ENCODE measurements around the gene WASL.
"Not testable (repeated sequence)": the region's sequence is repeated elsewhere in the genome, so short reads cannot be mapped to it uniquely, and the experiment has no call there.

Gene WASL

GRCh38 chr7:123729218-123729578, 19.6 kb downstream of the WASL start:
- DNase-seq: no peak

- DNase-seq: no peak
These were observed 21.5 kb downstream of the WASL start for GRCh38 chr7:123727071-123727837.

GRCh38 chr7:123725586-123726171, 23.1 kb downstream of the WASL start:
- no peak for DNase-seq

- DNase-seq: no peak
These were observed 24.0 kb downstream of the WASL start for GRCh38 chr7:123724817-123725253.

GRCh38 chr7:123723913-123724312, 24.9 kb downstream of the WASL start:
- DNase-seq: no peak

GRCh38 chr7:123720527-123720926, 28.3 kb downstream of the WASL start:
- DNase-seq: not testable (repeated sequence)

GRCh38 chr7:123719197-123719721, 29.5 kb downstream of the WASL start:
- DNase-seq: no peak

GRCh38 chr7:123718773-123719172, 30.0 kb downstream of the WASL start:
- no peak for DNase-seq

GRCh38 chr7:123717689-123718088, 31.1 kb downstream of the WASL start:
- DNase-seq: no peak

GRCh38 chr7:123716877-123717276, 31.9 kb downstream of the WASL start:
- DNase-seq: no peak

GRCh38 chr7:123715799-123716198, 33.0 kb downstream of the WASL start:
- DNase-seq: no peak

- no peak for DNase-seq
These were observed 33.6 kb downstream of the WASL start for GRCh38 chr7:123715198-123715597.

GRCh38 chr7:123714296-123715080, 34.3 kb downstream of the WASL start:
- no peak for DNase-seq

GRCh38 chr7:123712619-123713018, 36.2 kb downstream of the WASL start:
- no peak for DNase-seq

- no peak for DNase-seq
These were observed 36.9 kb downstream of the WASL start for GRCh38 chr7:123711832-123712293.

GRCh38 chr7:123710683-123711082, 38.1 kb downstream of the WASL start:
- DNase-seq: no peak

GRCh38 chr7:123709525-123709924, 39.3 kb downstream of the WASL start:
- no peak for DNase-seq

GRCh38 chr7:123705211-123705901, 43.4 kb downstream of the WASL start:
- no peak for DNase-seq

- DNase-seq: no peak
These were observed 52.7 kb downstream of the WASL start for GRCh38 chr7:123695944-123696677.

GRCh38 chr7:123692471-123692877, 56.3 kb downstream of the WASL start:
- DNase-seq: peak; percentile 85

- no peak for DNase-seq
These were observed 58.3 kb downstream of the WASL start for GRCh38 chr7:123690550-123690949.

- no peak for DNase-seq
These were observed 59.6 kb downstream of the WASL start for GRCh38 chr7:123689250-123689649.

Measured in NCI-H82 (cell line).